Fibroblast of gingiva (primary cell): ENCODE data around the gene LRRC4C.
A peak's percentile ranks its signal among the peaks of the same experiment; 100 is the strongest.

Experiments
- DNase-seq: peaks from one replicate; pipeline ENCODE4 v3.0.0-alpha.2; 2011; ENCODE audit warnings: low read depth

Gene LRRC4C

DNA sequence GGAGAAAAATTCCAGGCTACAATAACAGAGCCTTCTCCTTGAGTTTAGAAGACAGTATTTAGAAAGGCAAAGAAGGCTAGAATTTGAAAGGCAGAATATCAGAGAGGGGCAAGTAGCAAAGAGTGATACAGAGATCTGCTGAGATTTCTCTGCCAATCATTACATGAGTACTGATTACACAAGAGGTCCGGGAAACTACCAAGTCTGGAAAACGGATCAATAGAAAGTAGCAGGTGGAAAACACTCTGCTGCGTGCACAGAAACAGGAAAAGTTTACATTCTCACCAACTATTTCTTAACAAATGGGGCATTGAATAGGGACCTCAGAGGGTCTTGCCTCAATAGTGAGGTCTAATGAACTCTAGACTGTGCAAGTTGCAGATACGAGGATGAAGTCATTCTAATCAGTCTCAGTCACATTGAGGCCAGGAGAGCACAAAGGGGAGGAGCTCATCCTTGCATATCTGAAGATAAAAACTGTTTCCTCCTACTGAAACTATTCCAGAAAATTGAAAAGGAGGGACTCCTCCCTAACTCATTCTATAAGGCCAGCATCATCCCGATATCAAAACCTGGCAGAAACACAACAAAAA is 1099.2 kb downstream of the LRRC4C start:
- no peak for DNase-seq

DNA sequence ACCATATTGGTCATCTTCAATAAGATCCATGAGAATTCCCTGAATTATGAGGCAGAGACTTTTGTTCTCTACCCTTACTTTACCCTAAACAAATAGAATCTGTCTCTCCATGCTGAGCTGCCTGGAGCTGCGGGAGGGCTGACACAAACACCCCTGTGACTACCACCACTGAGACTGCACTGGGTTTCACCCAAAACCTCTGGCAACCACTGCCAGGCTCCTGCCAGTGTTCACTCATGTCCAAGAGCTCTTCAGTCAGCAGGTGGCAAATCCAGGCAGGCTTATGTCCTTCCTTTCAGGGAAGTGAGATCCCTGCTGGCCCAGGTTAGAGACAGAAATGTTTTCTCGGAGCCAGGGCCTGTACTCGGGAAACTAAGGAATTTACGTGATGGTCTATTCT is 1105.3 kb downstream of the LRRC4C start:
- DNase-seq, result no peak

DNA sequence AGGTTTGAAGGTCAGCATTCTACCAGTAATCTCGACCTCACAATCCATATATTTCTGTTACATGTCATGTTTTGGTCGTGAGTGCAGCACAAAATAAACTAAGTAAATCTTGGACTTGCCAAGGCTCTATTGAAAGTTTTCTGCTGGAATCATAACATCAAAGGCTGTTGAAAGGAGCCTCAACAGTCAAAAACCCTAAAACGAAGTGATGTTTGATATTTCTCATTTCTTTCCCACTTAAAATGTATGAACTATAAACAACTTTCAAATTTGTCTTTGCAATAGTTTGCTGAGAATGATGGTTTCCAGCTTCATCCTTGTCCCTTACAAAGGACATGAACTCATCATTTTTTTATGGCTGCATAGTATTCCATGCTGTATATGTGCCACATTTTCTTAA is 1118.5 kb downstream of the LRRC4C start:
- no peak for DNase-seq

DNA sequence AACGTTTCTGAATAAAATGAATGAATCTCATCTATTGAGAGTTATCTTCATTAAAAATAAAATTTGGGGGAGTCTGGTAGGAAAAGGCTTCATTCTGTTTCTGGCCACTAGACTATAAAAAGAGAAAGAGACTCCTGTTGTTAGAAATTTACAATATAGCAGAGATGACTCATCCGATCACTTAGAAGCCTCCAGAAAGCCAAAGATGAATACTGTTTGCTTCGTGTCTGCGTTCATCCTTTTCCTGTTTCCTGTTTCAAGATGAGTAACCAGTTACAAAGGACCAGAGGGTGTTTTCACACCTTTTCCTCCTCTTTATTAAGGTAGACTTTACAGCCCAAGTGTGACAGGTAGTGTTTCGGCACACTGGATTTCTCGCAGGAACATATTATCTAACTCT is 1120.7 kb downstream of the LRRC4C start:
- DNase-seq, result peak; percentile 4

DNA sequence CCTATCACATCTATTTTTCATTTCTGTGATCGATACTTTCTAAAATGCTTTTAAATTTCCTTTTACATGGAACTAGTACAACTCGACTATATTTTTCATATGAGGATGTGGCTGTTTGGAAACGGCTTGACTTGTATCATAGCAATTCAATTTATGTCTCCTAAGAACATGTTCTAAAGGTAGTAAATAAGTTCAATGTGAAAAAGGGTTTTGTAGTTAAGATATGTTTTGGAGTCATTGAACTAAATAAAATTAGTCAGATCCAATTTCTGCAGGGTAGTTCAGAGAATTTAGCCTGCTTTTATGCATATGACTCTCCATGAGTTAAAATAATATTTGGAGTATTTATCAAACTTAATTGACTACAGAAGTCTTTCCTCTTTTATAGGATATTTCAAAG is 1121.4 kb downstream of the LRRC4C start:
- no peak for DNase-seq

DNA sequence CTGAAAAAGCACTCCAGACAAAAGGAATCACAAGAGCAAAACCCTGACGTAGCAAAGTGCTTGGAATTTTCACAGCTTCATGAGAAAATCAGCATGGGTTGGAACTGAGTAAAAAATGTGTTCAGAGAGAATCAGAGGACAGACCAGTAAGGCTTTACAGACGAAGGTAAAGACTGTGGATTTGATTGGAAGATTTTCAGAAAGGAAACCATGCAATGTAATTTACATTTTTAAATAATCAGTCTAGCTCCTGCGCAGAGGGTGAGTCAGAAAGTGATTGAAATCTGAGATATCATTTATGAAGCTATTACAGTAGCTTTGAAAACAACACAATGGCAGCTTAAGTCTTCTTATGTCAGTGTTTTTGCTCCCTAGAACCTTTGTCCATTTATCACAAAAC is 1122.3 kb downstream of the LRRC4C start:
- no peak for DNase-seq

DNA sequence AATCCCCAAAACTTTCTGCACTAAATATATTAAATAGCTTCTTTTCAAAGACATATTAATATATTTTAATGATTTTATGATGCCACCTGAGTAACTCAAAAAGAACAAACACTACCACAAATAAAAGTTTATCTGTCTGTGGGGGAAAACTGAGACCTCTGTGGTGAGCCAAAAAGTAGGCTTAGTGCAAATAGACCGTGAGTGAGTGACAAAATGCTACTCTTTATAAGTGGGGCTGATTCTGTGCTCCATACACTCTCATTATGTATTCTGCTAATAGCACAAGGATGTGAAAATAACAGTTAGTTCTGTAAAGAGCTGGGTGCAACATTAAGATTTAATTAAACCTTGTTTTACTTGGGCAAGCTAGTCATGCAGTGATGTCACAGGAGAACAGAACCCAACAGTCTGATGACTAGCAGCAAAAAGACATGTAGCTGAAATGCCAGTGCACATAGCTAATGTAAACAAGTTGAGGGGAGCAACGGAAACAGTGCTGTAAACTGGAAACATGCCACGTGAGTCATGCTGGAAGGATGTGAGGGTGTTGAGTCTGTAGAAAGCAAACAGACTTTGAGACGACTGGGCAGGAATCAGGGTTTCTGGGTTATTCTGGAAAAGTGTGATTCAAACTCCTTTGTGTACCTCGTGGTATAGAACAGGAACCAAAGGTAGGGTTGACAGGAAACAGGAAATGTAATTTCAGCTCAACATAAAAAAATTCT is 1130.4 kb downstream of the LRRC4C start:
- peak; percentile 98 for DNase-seq

DNA sequence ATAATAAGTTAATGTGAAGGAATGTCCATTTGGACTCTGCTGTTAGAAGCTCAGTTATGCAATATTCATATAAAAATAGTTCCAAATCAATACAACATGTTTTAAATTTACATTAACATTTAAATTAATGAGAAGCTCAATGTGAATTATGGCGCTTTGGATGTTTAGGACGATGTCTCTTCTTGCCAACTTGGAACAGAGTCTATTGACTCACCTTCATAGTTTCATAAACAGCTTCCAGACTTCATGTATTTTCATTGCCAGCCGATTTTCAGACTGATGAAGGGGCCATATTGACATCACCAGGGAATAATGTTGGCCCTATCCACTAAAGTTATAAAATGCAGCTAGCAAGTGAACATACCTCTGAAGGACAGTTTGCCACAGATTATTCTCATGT is 1136.2 kb downstream of the LRRC4C start:
- no peak for DNase-seq

DNA sequence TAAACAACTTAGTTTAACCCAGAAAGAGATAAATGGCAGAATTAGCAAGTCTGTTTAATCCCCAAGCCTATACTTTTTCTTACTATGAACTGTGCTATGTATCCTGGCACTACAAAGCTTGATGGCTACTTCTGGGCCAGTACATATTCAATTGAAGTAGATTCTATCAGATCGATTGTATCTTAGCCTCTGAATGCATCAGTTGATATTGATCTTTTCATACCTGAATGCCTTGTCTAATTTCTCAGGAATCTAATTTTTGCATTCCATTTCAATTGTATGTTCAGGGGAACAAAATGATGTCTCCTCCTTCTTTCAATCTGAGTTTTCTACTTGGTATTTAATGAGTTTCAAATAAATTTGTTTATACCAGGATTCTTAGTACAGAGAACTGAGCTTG is 1137.9 kb downstream of the LRRC4C start:
- no peak for DNase-seq

DNA sequence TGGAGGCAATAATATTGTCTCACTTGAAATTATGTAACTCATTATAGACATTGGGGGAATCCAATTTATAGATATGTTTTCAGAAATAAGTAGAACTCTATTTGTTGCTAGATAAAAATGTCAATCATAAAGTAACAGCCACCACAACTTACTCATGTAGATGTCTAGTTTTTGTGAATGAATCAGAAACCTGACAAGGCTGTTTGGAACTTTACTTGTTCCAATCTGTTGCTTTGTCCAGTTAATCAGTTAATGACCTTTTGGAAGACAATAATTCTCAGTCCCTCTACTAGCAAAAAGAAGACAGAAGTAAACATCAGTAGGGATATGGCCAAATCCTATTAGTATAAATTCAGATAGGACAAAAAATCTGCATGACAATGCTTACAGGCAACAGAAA is 1143.3 kb downstream of the LRRC4C start:
- DNase-seq, result no peak

DNA sequence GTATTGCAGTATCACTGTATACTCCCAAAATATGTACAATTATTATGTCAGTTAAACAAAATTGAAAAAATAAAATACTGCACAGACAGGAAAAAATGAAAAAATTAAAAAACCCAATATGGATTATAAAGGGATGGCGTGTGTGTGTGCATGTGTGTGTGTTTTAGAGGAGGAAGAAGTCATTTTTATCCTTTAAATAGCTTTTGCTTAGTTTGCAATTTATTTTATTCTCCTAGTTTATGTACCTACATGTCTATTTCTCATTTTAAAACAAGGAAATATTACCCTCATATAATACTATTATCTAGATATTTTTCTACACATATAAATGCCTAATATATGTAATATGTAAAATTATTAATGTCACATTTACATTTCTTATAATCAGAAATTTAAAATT is 1144.3 kb downstream of the LRRC4C start:
- no peak for DNase-seq

DNA sequence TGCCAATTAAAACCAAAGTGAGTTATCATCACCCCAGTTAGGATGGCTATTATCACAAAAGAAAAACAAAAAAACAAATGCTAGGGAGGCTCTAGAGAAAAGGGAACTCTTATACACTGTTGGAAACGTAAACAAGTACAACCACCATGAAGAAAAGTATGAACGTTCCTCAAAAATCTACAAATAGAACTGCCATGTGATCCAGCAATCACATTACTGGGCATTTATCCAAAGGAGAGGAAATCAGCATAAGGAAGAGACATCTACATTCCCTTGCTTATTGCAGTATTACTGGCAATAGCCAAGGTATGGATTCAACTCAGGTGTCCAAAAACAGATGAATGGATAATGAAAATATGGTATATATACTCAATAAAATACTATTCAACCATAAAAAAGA is 1145.1 kb downstream of the LRRC4C start:
- no peak for DNase-seq

DNA sequence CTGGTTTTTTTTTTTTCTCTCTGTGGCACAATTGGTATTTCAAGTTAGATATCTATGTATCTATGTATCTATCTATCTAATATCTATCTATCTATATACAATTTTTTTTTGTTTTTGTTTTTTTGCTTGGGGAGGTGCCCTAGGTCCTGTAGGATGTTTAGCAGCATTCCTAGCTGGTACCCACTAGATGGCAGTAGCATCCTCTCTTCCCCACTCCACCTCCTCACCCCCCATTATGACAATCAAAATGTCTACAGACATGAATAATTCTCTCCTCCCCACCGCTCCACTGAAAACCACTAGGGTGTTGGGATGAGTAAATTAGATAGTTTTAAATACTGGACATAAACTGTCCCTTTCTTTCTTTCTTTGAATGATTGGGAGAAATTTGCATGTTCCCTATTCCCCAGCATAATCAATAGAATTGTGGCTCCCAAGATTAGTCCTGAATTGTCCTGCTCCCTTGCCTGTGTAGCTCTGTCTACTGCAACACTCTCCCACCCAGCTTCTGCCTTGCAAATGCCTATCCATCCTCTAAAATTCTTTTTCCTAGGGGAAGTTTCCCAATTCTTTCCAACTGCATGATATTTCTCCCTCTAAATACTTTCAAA is 1152.4 kb downstream of the LRRC4C start:
- DNase-seq, result peak; percentile 34

DNA sequence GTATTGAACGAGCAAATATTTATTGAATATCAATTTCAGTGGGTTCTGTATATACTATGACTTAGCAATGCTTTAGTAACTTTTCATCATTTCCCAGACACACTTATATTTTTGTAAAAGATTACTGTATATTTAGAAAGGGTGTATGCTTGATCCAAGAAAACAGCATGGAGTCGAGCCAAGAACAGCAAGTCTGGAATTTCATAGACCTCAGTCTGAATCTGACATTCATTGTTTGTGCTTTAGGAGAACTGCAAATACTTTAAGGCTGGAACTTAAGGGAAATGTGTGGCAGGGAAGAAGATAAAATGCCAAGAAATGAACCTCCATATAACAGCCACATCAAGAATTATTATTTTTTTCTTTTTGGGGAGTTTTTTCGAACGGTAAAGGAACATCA is 1156.8 kb downstream of the LRRC4C start:
- peak; percentile 27 for DNase-seq

DNA sequence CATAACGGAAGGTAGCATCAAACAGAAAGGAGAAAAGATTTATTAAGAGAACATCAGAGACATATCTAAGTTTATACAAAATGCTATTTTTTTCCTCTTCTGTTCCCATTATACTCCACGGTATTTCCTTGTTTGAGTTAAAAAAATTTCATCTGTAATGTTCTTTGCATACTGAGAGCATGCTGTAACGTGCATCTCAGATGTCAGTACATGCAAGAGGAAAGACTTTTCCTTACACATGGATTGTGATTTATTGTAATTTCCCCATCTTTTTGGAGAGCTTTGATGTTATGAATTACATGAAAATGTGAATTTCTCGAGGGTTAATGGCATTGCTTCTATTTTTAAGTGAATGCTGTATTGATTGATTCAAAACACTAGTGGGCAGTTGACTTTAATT is 1164.0 kb downstream of the LRRC4C start:
- no peak for DNase-seq

DNA sequence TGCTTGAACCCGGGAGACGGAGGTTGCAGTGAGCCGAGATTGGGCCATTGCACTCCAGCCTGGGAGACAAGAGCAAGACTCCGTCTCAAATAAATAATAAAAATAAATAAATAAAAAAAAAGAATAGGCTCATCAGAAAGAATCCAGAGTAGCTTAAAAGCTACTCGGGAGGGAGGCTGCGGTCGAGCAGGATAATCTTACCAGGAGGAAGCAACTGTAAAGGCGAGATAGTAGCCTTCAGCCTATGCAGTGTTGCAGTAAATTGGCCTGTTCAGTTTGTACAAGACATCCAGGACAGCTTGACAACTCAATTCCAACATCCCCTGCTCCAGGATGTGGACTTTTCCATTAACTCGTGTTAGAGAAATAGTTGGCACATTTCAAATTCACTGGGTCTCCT is 1164.7 kb downstream of the LRRC4C start:
- no peak for DNase-seq

DNA sequence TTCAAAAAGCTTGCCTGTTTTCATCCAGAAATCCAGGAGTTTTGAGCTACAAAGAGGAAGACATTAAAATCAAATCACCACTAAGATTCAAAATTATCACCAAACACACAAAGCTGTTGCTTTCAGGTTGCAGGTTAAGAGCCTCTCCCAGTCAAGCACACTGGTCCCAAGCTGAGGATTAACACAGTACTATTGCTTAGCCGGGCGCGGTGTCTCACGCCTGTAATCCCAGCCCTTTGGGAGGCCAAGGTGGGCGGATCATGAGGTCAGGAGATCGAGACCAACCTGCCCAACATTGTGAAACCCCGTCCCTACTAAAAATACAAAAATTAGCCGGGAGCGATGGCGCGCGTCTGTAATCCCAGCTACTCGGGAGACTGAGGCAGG is 1165.1 kb downstream of the LRRC4C start:
- no peak for DNase-seq

DNA sequence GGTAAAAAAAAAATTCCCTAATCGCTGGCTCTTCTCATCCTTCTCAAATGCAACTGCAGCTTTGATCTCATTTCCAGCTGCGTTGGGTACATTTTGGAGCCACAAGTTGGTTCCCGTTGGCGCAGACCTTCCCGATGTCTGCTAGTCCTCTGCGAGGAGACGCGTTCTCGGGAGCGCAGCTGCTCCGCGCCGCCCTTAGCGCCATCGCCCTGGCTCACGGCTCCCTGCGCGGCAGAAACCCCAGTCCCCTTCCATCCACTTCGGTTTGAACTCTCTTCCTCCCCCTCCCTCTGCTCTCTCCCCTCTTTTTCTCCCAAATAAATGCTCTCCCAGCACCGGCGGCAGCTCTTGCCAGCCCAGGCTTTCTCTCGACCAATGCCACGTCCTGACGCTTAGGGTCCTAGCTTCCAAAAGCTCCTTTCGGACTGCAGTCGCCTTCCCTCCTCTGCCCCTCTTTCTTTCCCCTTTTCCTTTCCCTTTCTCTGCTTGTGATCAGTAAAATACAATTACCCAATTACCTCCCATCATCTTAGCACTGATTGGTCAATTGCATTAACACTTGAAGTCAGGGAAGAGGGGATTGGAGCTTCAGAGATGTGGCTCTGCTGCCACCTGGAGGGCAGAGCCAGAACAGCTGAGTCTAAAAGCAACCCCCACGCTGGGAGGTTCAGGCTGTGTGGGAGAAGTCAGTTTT is 1165.7 kb downstream of the LRRC4C start:
- DNase-seq, result peak; percentile 81

DNA sequence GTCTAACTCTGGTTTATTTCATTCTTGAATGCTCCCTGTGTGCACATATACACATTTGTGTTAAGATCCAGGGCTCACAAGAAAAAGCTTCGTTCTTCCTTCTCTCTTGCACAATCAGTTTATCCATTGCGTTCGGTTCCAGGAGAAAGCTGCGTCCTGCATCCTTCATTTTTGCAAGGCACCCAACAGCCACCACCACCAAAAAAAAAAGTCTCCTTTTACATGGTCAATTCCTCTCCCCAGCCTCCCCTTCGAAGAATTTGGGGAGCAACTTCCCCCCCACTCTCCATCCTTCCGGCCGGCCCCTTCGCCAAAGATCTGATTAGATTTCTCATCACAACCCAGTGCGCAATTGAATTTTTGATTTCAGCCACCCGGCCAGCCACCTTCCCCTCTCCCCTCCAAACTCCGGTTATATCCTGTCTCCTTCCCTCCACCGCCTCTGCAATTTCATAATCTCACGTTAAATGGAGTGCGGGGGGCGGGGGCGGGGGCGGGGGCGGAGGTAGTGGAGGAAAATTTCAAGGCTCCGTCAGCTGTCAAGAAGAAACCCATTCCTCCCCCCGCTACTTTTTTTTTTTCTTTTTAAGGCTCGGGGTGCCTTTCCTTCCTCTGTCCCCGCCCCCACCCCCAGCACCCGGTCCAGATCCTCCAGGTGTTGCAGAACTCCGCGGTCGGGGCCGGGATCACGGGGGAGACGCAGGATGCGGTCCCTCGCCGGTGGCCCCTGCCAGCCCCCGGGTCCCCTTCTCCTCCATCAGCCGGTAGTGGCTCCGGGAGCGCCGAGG is 1166.5 kb downstream of the LRRC4C start:
- peak; percentile 1 for DNase-seq

DNA sequence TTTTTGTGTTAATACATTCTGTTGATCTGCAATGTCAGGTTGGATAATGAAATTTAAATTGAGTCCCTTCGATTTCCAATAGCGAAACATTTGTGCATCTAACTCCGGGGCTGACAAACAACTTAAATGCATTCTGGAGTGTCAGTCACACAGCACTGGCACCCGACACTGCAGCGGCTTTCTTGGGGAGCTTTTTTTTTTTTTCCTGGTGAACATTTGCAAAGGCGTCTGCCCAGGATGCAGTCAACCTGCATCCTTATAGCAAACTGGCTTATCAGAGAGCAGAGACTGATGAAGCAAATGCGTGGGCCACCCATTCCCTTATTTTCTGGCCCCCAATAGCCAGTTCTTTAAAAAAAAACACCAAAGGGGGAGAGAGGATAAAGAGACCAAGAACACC is 1167.7 kb downstream of the LRRC4C start:
- DNase-seq, result no peak

DNA sequence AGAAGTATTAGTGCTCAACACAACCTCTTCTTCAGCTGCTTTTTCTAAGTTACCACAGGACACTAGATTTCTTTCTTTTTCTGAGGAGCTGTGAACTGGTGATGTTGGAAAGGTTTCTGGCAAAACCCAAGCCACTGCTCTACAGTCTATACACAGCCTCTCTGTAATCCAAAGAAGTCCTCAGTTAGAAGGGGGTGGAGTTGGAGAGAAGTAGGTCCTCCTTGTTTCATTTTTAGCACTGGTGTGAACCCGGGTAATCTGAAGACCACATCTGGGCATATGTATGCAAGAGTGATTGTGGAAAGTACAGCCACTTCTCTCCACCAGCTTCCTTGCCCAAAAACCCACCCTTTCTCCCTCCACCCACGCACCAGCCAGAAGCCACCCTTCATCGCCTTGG is 1168.1 kb downstream of the LRRC4C start:
- no peak for DNase-seq

DNA sequence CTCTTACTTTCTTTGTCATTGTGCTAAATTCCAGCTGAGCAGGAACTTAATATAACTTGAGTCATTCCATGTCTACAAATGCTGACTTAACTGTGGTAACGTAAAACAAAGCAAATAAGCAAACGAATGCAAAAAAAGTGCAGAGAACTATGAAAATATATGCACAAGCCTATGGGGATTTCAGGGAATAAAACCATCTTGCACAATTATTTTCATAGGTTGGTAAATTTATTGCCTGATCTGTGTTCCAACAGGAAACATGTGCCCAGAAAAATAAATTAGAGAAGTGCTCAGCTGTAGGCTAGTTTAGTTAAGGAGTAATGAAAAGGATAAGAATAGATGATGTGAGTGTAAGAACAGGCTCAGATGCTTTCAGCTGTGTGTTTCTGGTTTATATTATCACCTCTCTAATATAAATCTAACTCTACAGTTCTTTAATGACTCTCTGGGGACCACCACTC is 1169.3 kb downstream of the LRRC4C start:
- DNase-seq, result peak; percentile 2
